Measurements from ENCODE around the gene LHFPL3.

- TF ChIP-seq, protein P1, sequence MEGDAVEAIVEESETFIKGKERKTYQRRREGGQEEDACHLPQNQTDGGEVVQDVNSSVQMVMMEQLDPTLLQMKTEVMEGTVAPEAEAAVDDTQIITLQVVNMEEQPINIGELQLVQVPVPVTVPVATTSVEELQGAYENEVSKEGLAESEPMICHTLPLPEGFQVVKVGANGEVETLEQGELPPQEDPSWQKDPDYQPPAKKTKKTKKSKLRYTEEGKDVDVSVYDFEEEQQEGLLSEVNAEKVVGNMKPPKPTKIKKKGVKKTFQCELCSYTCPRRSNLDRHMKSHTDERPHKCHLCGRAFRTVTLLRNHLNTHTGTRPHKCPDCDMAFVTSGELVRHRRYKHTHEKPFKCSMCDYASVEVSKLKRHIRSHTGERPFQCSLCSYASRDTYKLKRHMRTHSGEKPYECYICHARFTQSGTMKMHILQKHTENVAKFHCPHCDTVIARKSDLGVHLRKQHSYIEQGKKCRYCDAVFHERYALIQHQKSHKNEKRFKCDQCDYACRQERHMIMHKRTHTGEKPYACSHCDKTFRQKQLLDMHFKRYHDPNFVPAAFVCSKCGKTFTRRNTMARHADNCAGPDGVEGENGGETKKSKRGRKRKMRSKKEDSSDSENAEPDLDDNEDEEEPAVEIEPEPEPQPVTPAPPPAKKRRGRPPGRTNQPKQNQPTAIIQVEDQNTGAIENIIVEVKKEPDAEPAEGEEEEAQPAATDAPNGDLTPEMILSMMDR (IDR thresholded peaks at IDR 0.05), result no peak
- TF ChIP-seq EZH2 (IDR thresholded peaks at IDR 0.05; ENCODE audit: borderline replicate concordance, insufficient read depth, low read depth, low read length, poor library complexity, severe bottlenecking), result no peak
Observed at GRCh38 chr7:104803931-104804330, 475.5 kb downstream of the LHFPL3 start.

All from B cell (primary cell).